ENCODE measurements around the gene MKRN2. TPM values are rescaled to one million over a fixed set of nuclear protein-coding genes. Genes with fewer than 3 reads are reported as not detected.

MKRN2 gene
- total and polyA plus RNA-seq, 2 of the 4 experiments (the other 2 are of a cell fraction), result 44.4 to 65.6 TPM

GRCh38 chr3:12574131-12574530, 17.2 kb downstream of the MKRN2 start:
- 0 out of 2 replicates have a peak overlapping the region, but pooled peaks have one; percentile 14 for H2AK5ac ChIP-seq (ENCODE audit: low read depth, low read length)
- peaks cover 35% of the 10 kb centered on the region for H4K20me1 ChIP-seq (ENCODE audit: insufficient read depth, low read length)
- no peak overlapping the region for H3K18ac ChIP-seq (ENCODE audit: low read depth, low read length)

More at GRCh38 chr3:12574131-12574530, 17.2 kb downstream of the MKRN2 start:
- H3K9me3 ChIP-seq (ENCODE audit: control insufficient read depth, insufficient read depth, low read length), result no peaks in the 10 kb centered on the region
- WGBS, 2 experiments (ENCODE audit: extremely low coverage in 2 of 2, insufficient read length in 1 of 2), result 91% methylated on average over 4 of the region's 6 CpGs; no CpG with 5 or more reads in 1 of the 2 experiments
- POLR2A ChIA-PET (ENCODE audit: unreplicated experiment), result no interaction called here
- no peak overlapping the region for H3K9ac ChIP-seq (ENCODE audit: low read depth, low read length)
- CTCF ChIA-PET, result no interaction called here
- peaks cover 21% of the 10 kb centered on the region for H3K4me1 ChIP-seq (ENCODE audit: control insufficient read depth, insufficient read depth, low read length)
- H3K27me3 ChIP-seq (ENCODE audit: control insufficient read depth, insufficient read depth, low read length), result no peaks in the 10 kb centered on the region
- dilution Hi-C loops (cut with HindIII; ENCODE audit: low sequenced_read_pairs, unreplicated experiment), result no loop called here
- peak overlapping the region; percentile 60 for H2AK9ac ChIP-seq (replicated peaks; ENCODE audit: low read depth, low read length, poor library complexity)
- H2BK5ac ChIP-seq (ENCODE audit: low read depth, low read length, poor library complexity, severe bottlenecking), result peak overlapping the region; percentile 11
- H3K4me2 ChIP-seq (ENCODE audit: low read depth, low read length), result no peak overlapping the region
- H2BK15ac ChIP-seq (ENCODE audit: low read depth, low read length), result no peak overlapping the region
- no peak for TF ChIP-seq CEBPB (IDR thresholded peaks at IDR 0.05; ENCODE audit: low read depth, low read length)
- 0 out of 2 replicates have a peak, but pooled peaks have one; percentile 4 for TF ChIP-seq MAFK (IDR thresholded peaks at IDR 0.05; ENCODE audit: low read depth, low read length)
- TF ChIP-seq RCOR1 (IDR thresholded peaks at IDR 0.05; ENCODE audit: insufficient replicate concordance, low read length), result no peak
- H3K9me1 ChIP-seq (ENCODE audit: insufficient read depth, low read length), result peaks cover 20% of the 10 kb centered on the region
- no peak overlapping the region for H3K4ac ChIP-seq (ENCODE audit: low read depth, low read length)
- intact Hi-C loops (cut with micrococcal nuclease), result no loop called here
- H2AFZ ChIP-seq (replicated peaks; ENCODE audit: low read length, poor library complexity), result no peak overlapping the region
- H3K36me3 ChIP-seq (ENCODE audit: control insufficient read depth, insufficient read depth, low read length), result peaks cover 58% of the 10 kb centered on the region
- H3K27ac ChIP-seq (ENCODE audit: insufficient read depth, low read length), result peak overlapping the region; percentile 42; the same call in 1 of the 2 replicates
- peak; percentile 52 for DNase-seq
- no peak overlapping the region for H3K4me3 ChIP-seq (ENCODE audit: insufficient read depth, low read depth, low read length)
- H3K79me1 ChIP-seq (ENCODE audit: low read depth in 1 of 2, low read length in 2 of 2), result peaks cover 42 to 77% of the 10 kb centered on the region in 2 experiments
- H4K8ac ChIP-seq (ENCODE audit: low read depth in 2 of 2, low read length in 2 of 2), result no peak overlapping the region
- no TSS peak for BruUV-seq (replicated peaks)
- in situ Hi-C loops (cut with MboI; ENCODE audit: low sequenced_read_pairs), result no loop called here
- peak; percentile 10; the same call in 1 of the 2 replicates for ATAC-seq (ENCODE audit: low read depth)
- no peak overlapping the region for H3K14ac ChIP-seq (replicated peaks; ENCODE audit: low read depth, low read length)
- H2BK120ac ChIP-seq (ENCODE audit: low read depth, low read length), result no peak overlapping the region
- no peak overlapping the region for H4K5ac ChIP-seq (ENCODE audit: low read depth, low read length)
- H3K23ac ChIP-seq (ENCODE audit: low read depth, low read length), result peak overlapping the region; percentile 7; the same call in 1 of the 2 replicates
- H2BK20ac ChIP-seq (ENCODE audit: low read depth, low read length), result no peak overlapping the region
- no peak overlapping the region; the same call in 1 of the 2 replicates for H4K91ac ChIP-seq (ENCODE audit: insufficient read depth, low read depth, low read length)
- no peak overlapping the region; the same call in 1 of the 2 replicates for H3K56ac ChIP-seq (ENCODE audit: extremely low read depth, insufficient read depth, low read length)

Data from IMR-90 (cell line).